H1 (cell line): Measurements from ENCODE around the gene MYO9A. TPM values are rescaled to one million over a fixed set of nuclear protein-coding genes. Genes with fewer than 3 reads are reported as not detected.
A peak's percentile ranks its signal among the peaks of the same experiment; 100 is the strongest.

Experiments
- CHD1 ChIP-seq: IDR thresholded peaks from 2 replicates; pipeline ENCODE4 v1.6.1; 2012; ENCODE audit warnings: low read depth, low read length, improper control_type of control experiment
- GABPA ChIP-seq: IDR thresholded peaks from 2 replicates; pipeline ENCODE4 v1.6.1; 2011; ENCODE audit warnings: mild to moderate bottlenecking, low read length, moderate library complexity, borderline replicate concordance; ENCODE audit not compliant: insufficient read depth
- KDM4A ChIP-seq: IDR thresholded peaks from one replicate; pipeline ENCODE4 v1.7.1; 2012; ENCODE audit warnings: low read depth, mild to moderate bottlenecking, moderate library complexity, low read length, inconsistent platforms; ENCODE audit not compliant: severe bottlenecking
- RXRA ChIP-seq: IDR thresholded peaks from 2 replicates; pipeline ENCODE4 v1.6.1; 2011; ENCODE audit warnings: low read depth, mild to moderate bottlenecking, low read length, moderate library complexity; ENCODE audit not compliant: insufficient read depth
- SAP30 ChIP-seq: fragments of 300-600 bp; sonication (generic); IDR thresholded peaks from 2 replicates; pipeline ENCODE4 v1.7.1; 2012; ENCODE audit warnings: low read length, moderate library complexity, mild to moderate bottlenecking, inconsistent platforms; ENCODE audit not compliant: insufficient read depth, insufficient replicate concordance
- SIRT6 ChIP-seq: IDR thresholded peaks from one replicate; pipeline ENCODE4 v1.7.1; 2012; ENCODE audit warnings: low read length, inconsistent platforms
- SIX5 ChIP-seq: IDR thresholded peaks from 2 replicates; pipeline ENCODE4 v1.6.1; 2011; ENCODE audit warnings: mild to moderate bottlenecking, low read depth, low read length
- SP2 ChIP-seq: IDR thresholded peaks from 2 replicates; pipeline ENCODE4 v1.6.1; 2012; ENCODE audit warnings: mild to moderate bottlenecking, low read length, inconsistent platforms
- TBP ChIP-seq: IDR thresholded peaks from 2 replicates; pipeline ENCODE4 v1.6.1; 2011; ENCODE audit warnings: low read depth, low read length, improper control_type of control experiment
- TCF12 ChIP-seq: IDR thresholded peaks from 2 replicates; pipeline ENCODE4 v1.6.1; 2011; ENCODE audit warnings: low read depth, mild to moderate bottlenecking, low read length
- polyA plus RNA-seq, 7 experiments: library from polyadenylated mRNA; depleted of rRNA in 3 of 7; stranded (reverse) in 5 of 7; unstranded in 2 of 7; fragments of >200 nt in 5 of 7; fragments of 200-250 nt in 2 of 7; gene quantifications; 1 replicate in 5 of 7; 2 replicates in 1 of 7; 4 replicates in 1 of 7; pipeline versions ENCODE4 v1.2.1 to v1.2.3, GENCODE V29; 2011 to 2013; ENCODE audit warnings: missing spikeins in 2 of 7, mixed read lengths in 2 of 7
- total RNA-seq: library from RNA; stranded (reverse); fragmentation: NEBNext Ultra II Directional; extraction: Animal tissue kit (Norgen Biotek cat#: 25700); gene quantifications from 2 replicates; pipeline ENCODE4 v1.2.1, GENCODE V29; 2021
- TF ChIP-seq, protein P1 (sequence below): IDR thresholded peaks from 2 replicates; pipeline ENCODE4 v1.6.1; 2011; ENCODE audit warnings: low read depth, mild to moderate bottlenecking, low read length; ENCODE audit not compliant: insufficient read depth
- TF ChIP-seq, protein P2 (sequence below), 3 experiments: IDR thresholded peaks; 1 replicate in 2 of 3; 2 replicates in 1 of 3; pipeline versions ENCODE4 v1.5.1 to v1.6.1; 2011; ENCODE audit warnings: low read length in 3 of 3, mild to moderate bottlenecking in 3 of 3, inconsistent platforms in 2 of 3, low read depth in 1 of 3, moderate library complexity in 1 of 3; ENCODE audit not compliant: insufficient read depth in 1 of 3; ENCODE audit errors: control extremely low read depth in 1 of 3
- TF ChIP-seq, protein P3 (sequence below): IDR thresholded peaks from 2 replicates; pipeline ENCODE4 v1.6.1; 2012; ENCODE audit warnings: inconsistent platforms

MYO9A gene
- total and polyA plus RNA-seq, 2 of the 8 experiments (the other 6 are each of a cell fraction or from before 2014, with no cell fraction given), result 3.9 to 26.0 TPM

DNA sequence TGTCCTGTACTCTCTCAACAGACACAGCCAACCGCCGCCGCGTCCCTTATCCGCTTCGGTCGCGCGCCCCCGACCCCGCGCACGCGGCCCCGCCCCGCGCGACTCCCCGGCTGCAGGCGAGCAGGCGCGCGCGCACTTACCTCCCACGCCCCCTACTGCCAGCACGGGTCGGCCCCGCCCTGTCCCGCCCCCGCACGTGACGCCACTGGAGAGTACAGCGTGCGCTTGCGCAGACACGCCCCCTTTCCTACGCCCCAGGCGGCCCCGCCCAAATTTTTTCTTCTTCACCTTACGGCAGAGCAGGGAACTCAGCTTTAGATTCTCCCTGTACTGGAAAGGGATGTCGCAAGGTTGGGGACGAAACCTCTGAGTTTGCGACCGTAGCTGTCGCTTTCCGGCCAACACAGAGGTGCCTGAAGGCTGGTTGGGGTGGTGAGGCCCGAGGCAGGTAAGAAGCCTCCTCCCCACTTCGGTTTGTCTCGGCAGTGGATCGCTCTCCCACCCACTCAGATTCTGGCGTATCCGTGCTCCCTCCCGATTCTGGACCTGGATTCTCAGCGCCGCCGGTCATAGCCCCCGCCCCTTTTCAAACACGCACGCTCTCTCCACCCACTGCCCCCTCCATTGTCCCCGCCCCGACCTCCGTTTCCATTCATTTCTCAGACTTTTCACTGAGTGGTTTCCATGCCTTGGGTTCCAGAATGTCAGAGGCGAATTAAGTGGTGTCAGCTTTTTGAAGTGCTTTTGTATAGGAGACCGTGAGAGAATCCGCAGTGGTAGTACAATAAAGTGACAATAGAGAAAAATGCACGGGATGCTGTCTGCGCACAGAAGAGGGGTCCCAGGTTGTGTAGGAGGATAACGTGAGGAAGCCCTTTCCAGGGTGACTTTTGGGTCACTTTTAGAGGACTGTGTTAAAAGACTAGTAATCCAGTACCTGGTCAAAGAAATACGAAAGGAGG, at the start of gene MYO9A, which contains the start of gene SENP8 (continued):
- TF ChIP-seq SAP30 (peak; percentile 65), RXRA (no peak), TBP (peak; percentile 77), GABPA (no peak), TCF12 (no peak), KDM4A (no peak), CHD1 (no peak), SIX5 (no peak), SP2 (no peak), SIRT6 (no peak)
- TF ChIP-seq, protein P1, sequence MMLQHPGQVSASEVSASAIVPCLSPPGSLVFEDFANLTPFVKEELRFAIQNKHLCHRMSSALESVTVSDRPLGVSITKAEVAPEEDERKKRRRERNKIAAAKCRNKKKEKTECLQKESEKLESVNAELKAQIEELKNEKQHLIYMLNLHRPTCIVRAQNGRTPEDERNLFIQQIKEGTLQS, result peak; percentile 91
- TF ChIP-seq, protein P2, sequence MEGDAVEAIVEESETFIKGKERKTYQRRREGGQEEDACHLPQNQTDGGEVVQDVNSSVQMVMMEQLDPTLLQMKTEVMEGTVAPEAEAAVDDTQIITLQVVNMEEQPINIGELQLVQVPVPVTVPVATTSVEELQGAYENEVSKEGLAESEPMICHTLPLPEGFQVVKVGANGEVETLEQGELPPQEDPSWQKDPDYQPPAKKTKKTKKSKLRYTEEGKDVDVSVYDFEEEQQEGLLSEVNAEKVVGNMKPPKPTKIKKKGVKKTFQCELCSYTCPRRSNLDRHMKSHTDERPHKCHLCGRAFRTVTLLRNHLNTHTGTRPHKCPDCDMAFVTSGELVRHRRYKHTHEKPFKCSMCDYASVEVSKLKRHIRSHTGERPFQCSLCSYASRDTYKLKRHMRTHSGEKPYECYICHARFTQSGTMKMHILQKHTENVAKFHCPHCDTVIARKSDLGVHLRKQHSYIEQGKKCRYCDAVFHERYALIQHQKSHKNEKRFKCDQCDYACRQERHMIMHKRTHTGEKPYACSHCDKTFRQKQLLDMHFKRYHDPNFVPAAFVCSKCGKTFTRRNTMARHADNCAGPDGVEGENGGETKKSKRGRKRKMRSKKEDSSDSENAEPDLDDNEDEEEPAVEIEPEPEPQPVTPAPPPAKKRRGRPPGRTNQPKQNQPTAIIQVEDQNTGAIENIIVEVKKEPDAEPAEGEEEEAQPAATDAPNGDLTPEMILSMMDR (IDR thresholded peaks at IDR 0.05; ENCODE audit: control extremely low read depth in 1 of 3, insufficient read depth in 1 of 3, low read depth in 1 of 3, low read length in 3 of 3), result peak in 2 of 3 experiments; percentile 11; a peak in 1 of 4 replicates
- TF ChIP-seq, protein P3, sequence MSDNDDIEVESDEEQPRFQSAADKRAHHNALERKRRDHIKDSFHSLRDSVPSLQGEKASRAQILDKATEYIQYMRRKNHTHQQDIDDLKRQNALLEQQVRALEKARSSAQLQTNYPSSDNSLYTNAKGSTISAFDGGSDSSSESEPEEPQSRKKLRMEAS, result peak; percentile 60; the same call in 1 of the 2 replicates
